Breast epithelium (tissue), 3 donors: ENCODE data around the gene MYO1H.

ENCODE experiments used
- CTCF ChIP-seq, 3 donors: fragments of 450-650 bp; IDR thresholded peaks; one replicate each; pipeline ENCODE4 v1.5.1; 2016 to 2017; ENCODE audit warnings: antibody characterized with exemption in 3 of 3, mild to moderate bottlenecking in 3 of 3, moderate library complexity in 3 of 3
- POLR2A ChIP-seq: fragments of 450-650 bp; IDR thresholded peaks from one replicate; pipeline ENCODE4 v1.6.1; 2016; ENCODE audit warnings: antibody characterized with exemption, mild to moderate bottlenecking, moderate library complexity

- TF ChIP-seq POLR2A (no peak), CTCF (IDR thresholded peaks at IDR 0.05) (no peak)
Observed at GRCh38 chr12:109421355-109422087, 73.8 kb downstream of the MYO1H start.
